Mesendoderm (in vitro differentiated cells): Measurements from ENCODE around the gene MSLN.
"Not testable (repeated sequence)": the region's sequence is repeated elsewhere in the genome, so short reads cannot be mapped to it uniquely, and the experiment has no call there.

ENCODE experiments used
- DNase-seq: peaks from one replicate; pipeline ENCODE4 v3.0.0; 2013
- H2AK5ac ChIP-seq: 2 replicates; pipeline ENCODE4 v1.6.1; 2013; ENCODE audit warnings: low read length, inconsistent platforms
- H2BK120ac ChIP-seq: 2 replicates; pipeline ENCODE4 v1.6.1; 2013; ENCODE audit warnings: low read depth, mild to moderate bottlenecking, low read length, moderate library complexity, mixed read lengths
- H2BK15ac ChIP-seq: replicated peaks from 2 replicates; pipeline ENCODE4 v1.6.1; 2013; ENCODE audit warnings: low read depth, mild to moderate bottlenecking, moderate library complexity
- H2BK5ac ChIP-seq: 2 replicates; pipeline ENCODE4 v1.6.1; 2013; ENCODE audit warnings: low read length, inconsistent platforms
- H3K18ac ChIP-seq: 2 replicates; pipeline ENCODE4 v1.6.1; 2013; ENCODE audit warnings: mild to moderate bottlenecking, low read length, mixed read lengths
- H3K23ac ChIP-seq: one replicate; pipeline ENCODE4 v1.6.1; 2013; ENCODE audit warnings: low read length
- H3K27ac ChIP-seq: 2 replicates; pipeline ENCODE4 v1.5.1; 2013; ENCODE audit warnings: low read depth, mild to moderate bottlenecking, inconsistent platforms, low read length, moderate library complexity
- H3K27me3 ChIP-seq: 2 replicates; pipeline ENCODE4 v1.6.1; 2013; ENCODE audit warnings: low read length, control low read depth, mild to moderate bottlenecking, inconsistent platforms; ENCODE audit not compliant: insufficient read depth, poor library complexity
- H3K36me3 ChIP-seq: 2 replicates; pipeline ENCODE4 v1.6.1; 2013; ENCODE audit warnings: low read length, inconsistent platforms; ENCODE audit not compliant: control insufficient read depth, insufficient read depth
- H3K4ac ChIP-seq: one replicate; pipeline ENCODE4 v1.6.1; 2013; ENCODE audit warnings: low read depth, mild to moderate bottlenecking, low read length, moderate library complexity
- H3K4me1 ChIP-seq: 2 replicates; pipeline ENCODE4 v1.6.1; 2013; ENCODE audit warnings: low read depth, low read length, inconsistent platforms; ENCODE audit not compliant: control insufficient read depth
- H3K4me2 ChIP-seq: 2 replicates; pipeline ENCODE4 v1.6.1; 2013; ENCODE audit warnings: low read length
- H3K4me3 ChIP-seq: 2 replicates; pipeline ENCODE4 v1.5.1; 2013; ENCODE audit warnings: mild to moderate bottlenecking, low read length
- H3K56ac ChIP-seq: one replicate; pipeline ENCODE4 v1.6.1; 2013; ENCODE audit warnings: low read length
- H3K79me1 ChIP-seq: 2 replicates; pipeline ENCODE4 v1.6.1; 2013; ENCODE audit warnings: low read length, inconsistent platforms
- H3K79me2 ChIP-seq: 2 replicates; pipeline ENCODE4 v1.6.1; 2013; ENCODE audit warnings: mild to moderate bottlenecking, low read length; ENCODE audit not compliant: control insufficient read depth, insufficient read depth
- H3K9ac ChIP-seq: 2 replicates; pipeline ENCODE4 v1.6.1; 2013; ENCODE audit warnings: low read length, inconsistent platforms
- H4K5ac ChIP-seq: one replicate; pipeline ENCODE4 v1.6.1; 2013; ENCODE audit warnings: low read length
- H4K8ac ChIP-seq: one replicate; pipeline ENCODE4 v1.6.1; 2013; ENCODE audit warnings: low read depth, mild to moderate bottlenecking, control low read depth, low read length, moderate library complexity
- WGBS: extraction: QIAGEN DNeasy Blood & Tissue Kit; methylation state at CpG from one replicate; pipeline ENCODE4 v1.1.7; 2013; ENCODE audit warnings: low lambda C conversion rate, missing lambda C conversion rate; ENCODE audit not compliant: insufficient coverage; ENCODE audit errors: extremely low coverage; 5-methylcytosine and 5-hydroxymethylcytosine counted together

The MSLN gene

DNA sequence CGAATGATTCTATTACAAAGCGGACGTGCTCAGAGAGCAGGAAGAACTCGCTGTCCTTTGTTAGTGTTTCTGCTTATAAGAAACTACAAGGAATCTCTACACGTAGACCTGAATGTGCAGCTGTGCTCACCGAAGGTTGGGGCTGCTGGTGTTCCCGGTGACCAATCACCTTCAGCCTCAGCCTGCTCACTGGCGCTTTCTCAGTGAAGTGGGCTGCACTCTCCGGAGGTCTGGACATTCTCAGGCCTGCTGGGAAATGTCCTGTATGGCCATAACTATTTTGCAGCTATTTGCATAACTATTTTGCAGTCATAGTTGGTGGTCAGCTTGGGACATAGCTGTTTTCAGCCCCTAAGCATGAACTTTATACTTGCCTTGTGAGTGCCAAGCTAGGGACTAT, 10.0 kb upstream of the MSLN start:
- Histone ChIP-seq H2BK120ac (no peak overlapping the region), H3K79me1 (no peaks in the 10 kb centered on the region), H2BK5ac (no peak overlapping the region), H4K8ac (no peak overlapping the region), H3K27me3 (no peaks in the 10 kb centered on the region), H3K4me1 (no peaks in the 10 kb centered on the region), H3K4me3 (no peak overlapping the region), H3K18ac (no peak overlapping the region), H3K36me3 (no peaks in the 10 kb centered on the region), H3K9ac (no peak overlapping the region), H4K5ac (no peak overlapping the region), H3K27ac (no peak overlapping the region), H3K79me2 (no peaks in the 10 kb centered on the region), H3K56ac (no peak overlapping the region), H3K4me2 (no peak overlapping the region), H2BK15ac (no peak overlapping the region), H3K23ac (no peak overlapping the region), H2AK5ac (no peak overlapping the region), H3K4ac (no peak overlapping the region)
- no CpG with 5 or more reads among the region's 9 CpGs for WGBS
- no peak for DNase-seq

DNA sequence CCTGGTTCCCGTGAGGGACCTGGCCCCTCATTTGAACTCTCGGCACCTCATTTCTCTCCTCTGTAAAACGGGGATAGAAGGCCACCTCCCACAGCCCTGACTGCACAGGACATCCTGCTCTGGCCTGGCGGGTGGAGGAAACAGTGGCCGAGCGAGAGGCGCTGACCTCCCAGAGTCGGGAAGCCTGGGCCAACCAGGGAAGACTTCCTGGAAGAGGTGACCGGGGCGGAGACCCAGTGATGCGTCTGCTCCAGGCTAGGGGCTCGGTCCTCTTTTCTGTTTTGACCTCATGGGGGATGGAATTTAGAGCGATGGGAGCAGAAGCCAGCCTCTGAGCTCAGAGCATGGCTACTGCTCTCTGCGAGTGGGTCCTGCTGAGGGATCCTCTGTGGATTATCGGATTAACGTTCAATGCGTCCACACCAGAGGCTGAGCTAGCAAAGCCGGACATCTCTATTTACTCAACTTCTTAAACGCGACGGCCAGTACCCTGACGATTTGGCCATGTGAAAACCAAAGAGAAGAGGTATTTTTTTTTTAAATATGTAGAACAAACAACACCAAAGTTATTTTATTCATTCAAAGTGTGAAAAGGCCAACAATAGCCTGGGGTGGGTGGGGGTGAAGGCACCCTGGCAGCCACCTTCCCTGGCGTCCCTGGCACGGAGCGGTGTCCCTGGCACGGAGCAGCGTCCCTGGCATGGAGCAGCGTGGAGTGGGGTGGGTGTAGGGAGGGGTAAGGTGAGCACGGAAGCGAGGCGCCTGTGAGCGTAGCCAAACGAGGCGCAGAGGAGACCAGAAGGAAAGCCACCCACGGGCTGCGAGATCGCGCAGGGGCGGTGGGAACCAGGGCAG, 9.2 kb upstream of the MSLN start:
- Histone ChIP-seq H3K79me1 (no peaks in the 10 kb centered on the region), H3K4me1 (no peaks in the 10 kb centered on the region), H3K36me3 (no peaks in the 10 kb centered on the region), H3K56ac (no peak overlapping the region), H2BK5ac (no peak overlapping the region), H2BK15ac (no peak overlapping the region), H3K9ac (no peak overlapping the region), H3K27me3 (no peaks in the 10 kb centered on the region), H4K8ac (no peak overlapping the region), H2AK5ac (no peak overlapping the region), H3K4ac (no peak overlapping the region), H3K79me2 (no peaks in the 10 kb centered on the region), H2BK120ac (no peak overlapping the region), H3K4me3 (no peak overlapping the region), H4K5ac (no peak overlapping the region), H3K4me2 (no peak overlapping the region), H3K27ac (no peak overlapping the region), H3K23ac (no peak overlapping the region), H3K18ac (no peak overlapping the region)
- no CpG with 5 or more reads among the region's 39 CpGs for WGBS
- DNase-seq, result no peak

DNA sequence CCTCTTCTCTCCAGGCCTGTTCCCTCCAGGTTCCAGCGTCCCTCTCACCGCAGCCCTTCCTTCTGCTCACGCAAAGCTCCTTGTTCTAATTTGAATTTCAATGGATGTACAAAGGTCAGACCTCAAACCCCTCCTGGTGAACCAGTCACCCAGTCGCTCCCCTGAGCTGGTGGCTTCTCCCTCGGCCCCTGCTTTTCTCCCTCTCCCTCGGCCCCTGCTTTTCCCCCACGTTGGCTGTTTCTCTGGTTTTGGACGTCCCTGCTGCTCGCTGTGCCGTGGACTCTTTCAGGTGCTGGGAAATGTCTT, 8.6 kb upstream of the MSLN start:
- Histone ChIP-seq H3K36me3 (no peaks in the 10 kb centered on the region), H3K18ac (no peak overlapping the region), H3K56ac (no peak overlapping the region), H4K5ac (no peak overlapping the region), H4K8ac (no peak overlapping the region), H3K23ac (no peak overlapping the region), H2BK15ac (no peak overlapping the region), H2AK5ac (no peak overlapping the region), H3K27me3 (no peaks in the 10 kb centered on the region), H2BK5ac (no peak overlapping the region), H3K4ac (no peak overlapping the region), H3K79me2 (no peaks in the 10 kb centered on the region), H3K79me1 (no peaks in the 10 kb centered on the region), H3K9ac (no peak overlapping the region), H3K4me1 (no peaks in the 10 kb centered on the region), H3K4me2 (no peak overlapping the region), H3K4me3 (no peak overlapping the region), H3K27ac (no peak overlapping the region), H2BK120ac (no peak overlapping the region)
- WGBS, result no CpG with 5 or more reads among the region's 10 CpGs
- DNase-seq, result no peak

DNA sequence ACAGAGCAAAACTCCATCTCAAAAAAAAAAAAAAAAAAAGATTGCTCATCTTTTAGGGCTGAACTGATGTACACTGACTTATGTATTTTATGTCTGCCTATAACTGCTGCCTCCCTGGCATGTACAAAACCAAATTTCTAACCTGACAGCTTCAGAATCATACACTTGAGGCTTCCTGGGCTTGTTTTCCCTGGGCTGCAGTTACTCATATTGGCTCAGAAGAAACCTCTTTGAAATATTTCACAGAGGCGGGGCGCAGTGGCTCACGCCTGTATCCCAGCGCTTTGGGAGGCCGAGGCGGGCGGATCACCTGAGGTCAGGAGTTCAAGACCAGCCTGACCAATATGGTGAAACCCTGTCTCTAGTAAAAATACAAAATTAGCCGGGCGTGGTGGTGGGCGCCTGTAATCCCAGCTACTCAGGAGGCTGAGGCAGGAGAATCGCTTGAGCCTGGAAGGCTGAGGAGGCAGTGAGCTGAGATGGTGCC, 6.4 kb upstream of the MSLN start:
- H3K27ac ChIP-seq, H3K18ac ChIP-seq, H3K4me2 ChIP-seq, H3K79me1 ChIP-seq, H3K56ac ChIP-seq, H3K79me2 ChIP-seq, H2BK15ac ChIP-seq, H3K27me3 ChIP-seq, H2AK5ac ChIP-seq, DNase-seq, H4K5ac ChIP-seq, H3K9ac ChIP-seq, H3K36me3 ChIP-seq, H3K4me3 ChIP-seq, H2BK5ac ChIP-seq, H2BK120ac ChIP-seq, H3K23ac ChIP-seq, H3K4me1 ChIP-seq, H3K4ac ChIP-seq, H4K8ac ChIP-seq: not testable (repeated sequence)
- no CpG with 5 or more reads among the region's 11 CpGs for WGBS

DNA sequence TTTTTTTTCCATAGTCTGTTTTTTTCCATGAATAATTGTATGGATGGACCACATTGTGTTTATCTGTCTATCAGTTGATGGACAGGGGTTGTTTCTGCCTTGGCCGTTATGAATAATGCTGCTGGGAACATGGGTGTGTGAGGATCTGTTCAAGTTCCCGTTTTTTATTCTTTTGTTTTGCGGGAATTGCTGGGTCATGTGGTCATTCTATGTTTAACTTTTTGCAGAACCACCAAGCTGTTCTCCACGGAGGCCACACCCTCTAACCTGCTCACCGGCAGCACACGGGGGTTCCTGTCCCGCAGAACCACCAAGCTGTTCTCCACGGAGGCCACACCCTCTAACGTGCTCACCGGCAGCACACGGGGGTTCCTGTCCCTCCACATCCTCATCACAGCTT, 5.9 kb upstream of the MSLN start:
- no peak overlapping the region for H3K4me3 ChIP-seq
- no peak overlapping the region for H3K4me2 ChIP-seq
- no peak overlapping the region for H3K27ac ChIP-seq
- no peaks in the 10 kb centered on the region for H3K79me1 ChIP-seq
- DNase-seq, result no peak
- no peaks in the 10 kb centered on the region for H3K36me3 ChIP-seq
- H3K79me2 ChIP-seq, result no peaks in the 10 kb centered on the region
- H3K4me1 ChIP-seq, result no peaks in the 10 kb centered on the region
- no peak overlapping the region for H4K5ac ChIP-seq
- no peak overlapping the region for H3K9ac ChIP-seq
- no peak overlapping the region for H3K23ac ChIP-seq
- no peak overlapping the region for H2BK5ac ChIP-seq
- no peak overlapping the region for H2BK15ac ChIP-seq
- WGBS, result no CpG with 5 or more reads among the region's 11 CpGs
- H3K27me3 ChIP-seq, result no peaks in the 10 kb centered on the region
- no peak overlapping the region for H3K18ac ChIP-seq
- no peak overlapping the region for H3K4ac ChIP-seq
- H2AK5ac ChIP-seq, result no peak overlapping the region
- H2BK120ac ChIP-seq, result no peak overlapping the region
- H4K8ac ChIP-seq, result no peak overlapping the region
- no peak overlapping the region for H3K56ac ChIP-seq

DNA sequence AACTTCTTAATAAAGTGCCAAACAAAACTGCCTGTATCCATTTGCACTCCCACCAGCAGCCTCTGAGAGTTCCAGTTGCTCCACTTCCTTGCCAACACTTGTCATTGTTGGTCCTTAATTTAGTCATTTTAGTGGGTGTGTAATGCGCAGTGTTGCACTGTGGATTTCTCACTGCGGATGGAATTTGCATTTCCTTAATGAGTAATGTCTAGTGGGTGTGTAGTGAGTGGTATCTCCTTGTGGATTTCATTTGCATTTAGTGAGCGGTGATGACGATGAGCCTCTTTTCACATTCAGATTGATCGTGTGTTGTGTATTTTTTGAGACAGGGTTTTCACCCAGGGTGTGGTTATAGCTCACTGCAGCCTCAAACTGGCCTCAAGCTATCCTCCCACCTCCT, 4.1 kb upstream of the MSLN start:
- Histone ChIP-seq H3K79me2 (no peaks in the 10 kb centered on the region), H3K56ac (no peak overlapping the region), H4K5ac (no peak overlapping the region), H3K4me2 (no peak overlapping the region), H4K8ac (no peak overlapping the region), H3K27me3 (no peaks in the 10 kb centered on the region), H3K18ac (no peak overlapping the region), H2BK15ac (no peak overlapping the region), H3K4me3 (no peak overlapping the region), H3K9ac (no peak overlapping the region), H3K4me1 (no peaks in the 10 kb centered on the region), H2AK5ac (no peak overlapping the region), H3K36me3 (no peaks in the 10 kb centered on the region), H3K27ac (no peak overlapping the region), H3K79me1 (no peaks in the 10 kb centered on the region), H2BK5ac (no peak overlapping the region), H3K23ac (no peak overlapping the region), H2BK120ac (no peak overlapping the region), H3K4ac (no peak overlapping the region)
- WGBS, result no CpG with 5 or more reads among the region's 5 CpGs
- no peak for DNase-seq
